Mucosa of stomach (tissue), 1 donor: ENCODE measurements around the gene DENND4B.
"Not testable (repeated sequence)": the region's sequence is repeated elsewhere in the genome, so short reads cannot be mapped to it uniquely, and the experiment has no call there.

ENCODE experiments used
- H3K27me3 ChIP-seq: one replicate; pipeline ENCODE4 v1.7.0; 2013; ENCODE audit warnings: mild to moderate bottlenecking, low read length; ENCODE audit not compliant: control insufficient read depth, insufficient read depth
- H3K36me3 ChIP-seq: one replicate; pipeline ENCODE4 v1.7.0; 2013; ENCODE audit warnings: low read length; ENCODE audit not compliant: control insufficient read depth, insufficient read depth
- H3K4me1 ChIP-seq: one replicate; pipeline ENCODE4 v1.7.0; 2013; ENCODE audit warnings: mild to moderate bottlenecking, low read length; ENCODE audit not compliant: control insufficient read depth, insufficient read depth
- H3K4me3 ChIP-seq: one replicate; pipeline ENCODE4 v1.7.0; 2013; ENCODE audit warnings: low read length
- H3K9ac ChIP-seq: one replicate; pipeline ENCODE4 v1.7.0; 2013; ENCODE audit warnings: mild to moderate bottlenecking, low read length, moderate library complexity
- H3K9me3 ChIP-seq: one replicate; pipeline ENCODE4 v1.7.0; 2013; ENCODE audit warnings: mild to moderate bottlenecking, low read length, moderate library complexity; ENCODE audit not compliant: control insufficient read depth
- donor health status: Pancreatic carcinoma.

Gene DENND4B

GRCh38 chr1:153979091-153979490, 32.6 kb upstream of the DENND4B start:
- H3K9ac ChIP-seq, H3K36me3 ChIP-seq, H3K4me1 ChIP-seq, H3K4me3 ChIP-seq, H3K27me3 ChIP-seq, H3K9me3 ChIP-seq: not testable (repeated sequence)

GRCh38 chr1:153978274-153978909, 31.9 kb upstream of the DENND4B start:
- H3K36me3 ChIP-seq = peaks cover 4% of the 10 kb centered on the region
- peak overlapping the region; percentile 93 for H3K9ac ChIP-seq
- H3K4me3 ChIP-seq = peak overlapping the region; percentile 47
- no peaks in the 10 kb centered on the region for H3K27me3 ChIP-seq
- no peaks in the 10 kb centered on the region for H3K9me3 ChIP-seq
- peaks cover 8% of the 10 kb centered on the region for H3K4me1 ChIP-seq

GRCh38 chr1:153977250-153978240, 31.0 kb upstream of the DENND4B start, which contains the start of gene JTB:
TSS of gene JTB (minus strand) at chr1:153977674. CDS start at chr1:153977252, 422 bp downstream.
- no peaks in the 10 kb centered on the region for H3K9me3 ChIP-seq
- H3K4me1 ChIP-seq = peaks cover 8% of the 10 kb centered on the region
- H3K27me3 ChIP-seq = no peaks in the 10 kb centered on the region
- peaks cover 4% of the 10 kb centered on the region for H3K36me3 ChIP-seq
- H3K4me3 ChIP-seq = peak within 1 kb of the TSS; percentile 92
- H3K9ac ChIP-seq = peak within 1 kb of the TSS; percentile 93

- no peaks in the 10 kb centered on the region for H3K36me3 ChIP-seq
Measured at GRCh38 chr1:153976819-153977249, 30.3 kb upstream of the DENND4B start.

GRCh38 chr1:153973525-153973924, 27.0 kb upstream of the DENND4B start:
- H3K27me3 ChIP-seq = no peaks in the 10 kb centered on the region
- H3K9me3 ChIP-seq = no peaks in the 10 kb centered on the region
- no peaks in the 10 kb centered on the region for H3K36me3 ChIP-seq
- H3K9ac ChIP-seq = no peak overlapping the region
- peaks cover 8% of the 10 kb centered on the region for H3K4me1 ChIP-seq
- no peak overlapping the region for H3K4me3 ChIP-seq

More at GRCh38 chr1:153976819-153977249, 30.3 kb upstream of the DENND4B start:
- Histone ChIP-seq H3K4me1 (peaks cover 8% of the 10 kb centered on the region), H3K9me3 (no peaks in the 10 kb centered on the region), H3K4me3 (peak overlapping the region; percentile 92), H3K27me3 (no peaks in the 10 kb centered on the region), H3K9ac (peak overlapping the region; percentile 93)

- Histone ChIP-seq H3K9me3 (no peaks in the 10 kb centered on the region), H3K4me3 (no peak overlapping the region), H3K9ac (no peak overlapping the region), H3K36me3 (no peaks in the 10 kb centered on the region), H3K27me3 (no peaks in the 10 kb centered on the region), H3K4me1 (peaks cover 8% of the 10 kb centered on the region)
Measured at GRCh38 chr1:153973071-153973470, 26.6 kb upstream of the DENND4B start.

- Histone ChIP-seq H3K4me3 (no peak overlapping the region), H3K9me3 (no peaks in the 10 kb centered on the region), H3K36me3 (no peaks in the 10 kb centered on the region), H3K9ac (no peak overlapping the region), H3K4me1 (peaks cover 4% of the 10 kb centered on the region), H3K27me3 (no peaks in the 10 kb centered on the region)
Measured at GRCh38 chr1:153970346-153970745, 23.8 kb upstream of the DENND4B start.

- no peaks in the 10 kb centered on the region for H3K27me3 ChIP-seq
- no peaks in the 10 kb centered on the region for H3K36me3 ChIP-seq
- no peaks in the 10 kb centered on the region for H3K9me3 ChIP-seq
- peak overlapping the region; percentile 69 for H3K9ac ChIP-seq
- H3K4me1 ChIP-seq = peaks cover 4% of the 10 kb centered on the region
- H3K4me3 ChIP-seq = no peak overlapping the region
Measured at GRCh38 chr1:153968972-153969371, 22.5 kb upstream of the DENND4B start.

GRCh38 chr1:153968408-153968807, 21.9 kb upstream of the DENND4B start:
- Histone ChIP-seq H3K9me3 (no peaks in the 10 kb centered on the region), H3K9ac (peak overlapping the region; percentile 69), H3K27me3 (no peaks in the 10 kb centered on the region), H3K36me3 (no peaks in the 10 kb centered on the region), H3K4me3 (peak overlapping the region; percentile 66), H3K4me1 (peaks cover 4% of the 10 kb centered on the region)

- Histone ChIP-seq H3K4me3 (peak overlapping the region; percentile 66), H3K9ac (peak overlapping the region; percentile 69), H3K27me3 (no peaks in the 10 kb centered on the region), H3K9me3 (no peaks in the 10 kb centered on the region), H3K4me1 (peaks cover 4% of the 10 kb centered on the region), H3K36me3 (no peaks in the 10 kb centered on the region)
Measured at GRCh38 chr1:153968000-153968363, 21.5 kb upstream of the DENND4B start.

GRCh38 chr1:153967107-153967999, 20.8 kb upstream of the DENND4B start, which contains the start of gene CREB3L4:
TSS of gene CREB3L4 (plus strand) at chr1:153967902. CDS start at chr1:153968526, 624 bp downstream.
- Histone ChIP-seq H3K9ac (peak within 1 kb of the TSS; percentile 69), H3K9me3 (no peaks in the 10 kb centered on the region), H3K4me1 (peaks cover 9% of the 10 kb centered on the region), H3K36me3 (no peaks in the 10 kb centered on the region), H3K4me3 (peak within 1 kb of the TSS; percentile 66), H3K27me3 (no peaks in the 10 kb centered on the region)
